B cell (primary cell): ENCODE data around the gene HOXA4.

ENCODE experiments used
- EZH2 ChIP-seq: IDR thresholded peaks from 2 replicates; pipeline ENCODE4 v1.6.1; 2012; ENCODE audit warnings: borderline replicate concordance, low read depth, mild to moderate bottlenecking, moderate library complexity, low read length; ENCODE audit not compliant: insufficient read depth, poor library complexity, severe bottlenecking
- TF ChIP-seq, protein P1 (sequence below): fragments of 200-600 bp; IDR thresholded peaks from one replicate; pipeline ENCODE4 v1.8.0; 2022; ENCODE audit warnings: antibody characterized with exemption, mild to moderate bottlenecking

DNA sequence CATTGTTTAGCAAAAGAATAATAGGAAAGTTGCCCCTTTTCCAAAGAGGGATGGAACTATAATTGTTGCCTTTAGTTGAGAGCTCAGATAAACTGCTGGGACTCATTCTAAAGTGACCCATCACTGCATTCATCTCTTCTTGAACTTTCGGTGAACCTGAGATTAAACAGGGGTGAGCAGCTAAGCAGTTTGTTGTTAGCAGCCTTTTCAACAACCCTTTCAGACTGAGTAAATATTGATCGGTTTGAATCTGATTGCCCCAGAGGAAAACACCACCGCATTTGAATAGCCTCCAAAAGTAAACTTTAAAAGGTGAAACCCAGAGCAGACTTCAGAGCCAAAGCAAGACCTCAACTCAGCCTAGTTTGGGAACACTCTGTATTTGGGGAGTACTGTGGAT lies 39.5 kb downstream of the HOXA4 start:
- TF ChIP-seq, protein P1, sequence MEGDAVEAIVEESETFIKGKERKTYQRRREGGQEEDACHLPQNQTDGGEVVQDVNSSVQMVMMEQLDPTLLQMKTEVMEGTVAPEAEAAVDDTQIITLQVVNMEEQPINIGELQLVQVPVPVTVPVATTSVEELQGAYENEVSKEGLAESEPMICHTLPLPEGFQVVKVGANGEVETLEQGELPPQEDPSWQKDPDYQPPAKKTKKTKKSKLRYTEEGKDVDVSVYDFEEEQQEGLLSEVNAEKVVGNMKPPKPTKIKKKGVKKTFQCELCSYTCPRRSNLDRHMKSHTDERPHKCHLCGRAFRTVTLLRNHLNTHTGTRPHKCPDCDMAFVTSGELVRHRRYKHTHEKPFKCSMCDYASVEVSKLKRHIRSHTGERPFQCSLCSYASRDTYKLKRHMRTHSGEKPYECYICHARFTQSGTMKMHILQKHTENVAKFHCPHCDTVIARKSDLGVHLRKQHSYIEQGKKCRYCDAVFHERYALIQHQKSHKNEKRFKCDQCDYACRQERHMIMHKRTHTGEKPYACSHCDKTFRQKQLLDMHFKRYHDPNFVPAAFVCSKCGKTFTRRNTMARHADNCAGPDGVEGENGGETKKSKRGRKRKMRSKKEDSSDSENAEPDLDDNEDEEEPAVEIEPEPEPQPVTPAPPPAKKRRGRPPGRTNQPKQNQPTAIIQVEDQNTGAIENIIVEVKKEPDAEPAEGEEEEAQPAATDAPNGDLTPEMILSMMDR = no peak
- TF ChIP-seq EZH2 = no peak
